Stimulated activated CD4-positive, alpha-beta T cell treated with anti-CD3 and anti-CD28 coated beads, Interleukin-1b, Interleukin-23, amount 100 ng/mL, for 24 hours (primary cell): ENCODE results near the gene SLC6A20.

ENCODE experiments used
- DNase-seq, 4 experiments: peaks; one replicate each; pipeline ENCODE4 v3.0.0-alpha.2; 2020; ENCODE audit warnings: low read depth in 4 of 4, low spot score in 1 of 4

The SLC6A20 gene

GRCh38 chr3:45779746-45780735, 16.3 kb downstream of the SLC6A20 start:
- no peak for DNase-seq

- DNase-seq = no peak
These were observed 17.6 kb downstream of the SLC6A20 start for GRCh38 chr3:45778761-45779201.

- no peak for DNase-seq
These were observed 18.5 kb downstream of the SLC6A20 start for GRCh38 chr3:45777746-45778386.

- DNase-seq = no peak
These were observed 19.1 kb downstream of the SLC6A20 start for GRCh38 chr3:45777111-45777745.

GRCh38 chr3:45776611-45777010, 19.7 kb downstream of the SLC6A20 start:
- DNase-seq = no peak

GRCh38 chr3:45776301-45776595, 20.1 kb downstream of the SLC6A20 start:
- DNase-seq = no peak

- DNase-seq = no peak
These were observed 20.6 kb downstream of the SLC6A20 start for GRCh38 chr3:45775571-45776300.

- no peak for DNase-seq
These were observed 21.5 kb downstream of the SLC6A20 start for GRCh38 chr3:45774581-45775521.

- no peak for DNase-seq
These were observed 22.5 kb downstream of the SLC6A20 start for GRCh38 chr3:45773714-45774449.

GRCh38 chr3:45773072-45773471, 23.3 kb downstream of the SLC6A20 start:
- no peak for DNase-seq

- DNase-seq = no peak
These were observed 23.8 kb downstream of the SLC6A20 start for GRCh38 chr3:45772341-45773035.

GRCh38 chr3:45771831-45772230, 24.5 kb downstream of the SLC6A20 start:
- no peak for DNase-seq

GRCh38 chr3:45771166-45771775, 25.1 kb downstream of the SLC6A20 start:
- DNase-seq = no peak

GRCh38 chr3:45765958-45766357, 30.4 kb downstream of the SLC6A20 start:
- no peak for DNase-seq

GRCh38 chr3:45765266-45765851, 31.0 kb downstream of the SLC6A20 start:
- DNase-seq = no peak

GRCh38 chr3:45763303-45763675, 33.0 kb downstream of the SLC6A20 start:
- DNase-seq = no peak

- DNase-seq = no peak
These were observed 33.6 kb downstream of the SLC6A20 start for GRCh38 chr3:45762647-45763302.

GRCh38 chr3:45761831-45762230, 34.5 kb downstream of the SLC6A20 start:
- no peak for DNase-seq
